Measurements from ENCODE around the gene SVOP. TPM values are rescaled to one million over a fixed set of nuclear protein-coding genes. Genes with fewer than 3 reads are reported as not detected.

Gene SVOP
- total and polyA plus RNA-seq, 2 of the 4 experiments (the other 2 are of a cell fraction): not detected

DNA sequence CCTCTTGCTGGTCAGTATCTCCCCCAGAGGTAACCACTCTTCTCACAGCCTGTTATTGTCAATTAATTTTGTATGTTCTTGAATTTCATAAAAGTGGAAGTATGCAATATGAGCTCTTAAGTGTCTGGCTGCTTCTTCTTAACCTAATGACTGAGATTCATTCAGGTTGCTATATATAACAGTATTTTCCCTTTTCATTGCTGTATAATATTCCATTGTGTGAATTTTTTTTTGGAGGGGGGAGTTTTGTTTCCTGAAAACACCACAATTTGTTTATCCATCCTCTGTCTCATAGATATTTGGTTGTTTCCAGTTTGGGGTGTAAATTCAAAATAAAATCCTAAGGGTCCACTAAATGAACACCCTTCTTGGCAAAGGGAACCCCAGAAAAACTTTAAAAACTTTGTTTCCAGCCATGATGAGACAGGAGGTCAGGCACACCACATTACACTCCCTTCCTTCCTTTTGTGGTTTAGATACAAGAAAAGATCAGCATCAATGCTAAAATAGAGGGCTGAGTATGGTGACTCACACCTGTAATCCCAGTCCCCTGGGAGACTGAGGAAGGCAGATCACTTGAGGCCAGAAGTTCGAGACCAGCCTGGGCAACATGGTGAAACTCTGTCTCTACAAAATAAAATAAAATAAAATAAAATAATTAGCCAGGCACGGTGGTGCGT lies 145.0 kb downstream of the SVOP start:
- Histone ChIP-seq H2BK120ac (ENCODE audit: low read depth, low read length) (no peak overlapping the region), H3K27ac (ENCODE audit: insufficient read depth, low read length) (no peak overlapping the region), H3K79me1 (ENCODE audit: low read depth in 1 of 2, low read length in 2 of 2) (no peaks in the 10 kb centered on the region), H2BK15ac (ENCODE audit: low read depth, low read length) (no peak overlapping the region), H3K23ac (ENCODE audit: low read depth, low read length) (no peak overlapping the region), H3K9me1 (ENCODE audit: insufficient read depth, low read length) (no peaks in the 10 kb centered on the region), H2AK5ac (ENCODE audit: low read depth, low read length) (no peak overlapping the region), H4K20me1 (ENCODE audit: insufficient read depth, low read length) (no peaks in the 10 kb centered on the region), H3K36me3 (ENCODE audit: control insufficient read depth, insufficient read depth, low read length) (no peaks in the 10 kb centered on the region), H3K14ac (replicated peaks; ENCODE audit: low read depth, low read length) (no peak overlapping the region), H2BK20ac (ENCODE audit: low read depth, low read length) (no peak overlapping the region), H3K9me3 (ENCODE audit: control insufficient read depth, insufficient read depth, low read length) (no peaks in the 10 kb centered on the region), H3K18ac (ENCODE audit: low read depth, low read length) (no peak overlapping the region), H3K4me3 (ENCODE audit: insufficient read depth, low read depth, low read length) (no peak overlapping the region), H3K4ac (ENCODE audit: low read depth, low read length) (no peak overlapping the region), H3K56ac (ENCODE audit: extremely low read depth, insufficient read depth, low read length) (no peak overlapping the region), H2BK5ac (ENCODE audit: low read depth, low read length, poor library complexity, severe bottlenecking) (no peak overlapping the region), H4K8ac (ENCODE audit: low read depth in 2 of 2, low read length in 2 of 2) (no peak overlapping the region), H2AK9ac (replicated peaks; ENCODE audit: low read depth, low read length, poor library complexity) (no peak overlapping the region), H4K5ac (ENCODE audit: low read depth, low read length) (no peak overlapping the region), H3K27me3 (ENCODE audit: control insufficient read depth, insufficient read depth, low read length) (peaks cover 6% of the 10 kb centered on the region; the same call in 1 of the 2 replicates), H3K4me2 (ENCODE audit: low read depth, low read length) (no peak overlapping the region), H4K91ac (ENCODE audit: insufficient read depth, low read depth, low read length) (no peak overlapping the region), H3K9ac (ENCODE audit: low read depth, low read length) (no peak overlapping the region), H2AFZ (replicated peaks; ENCODE audit: low read length, poor library complexity) (no peak overlapping the region), H3K4me1 (ENCODE audit: control insufficient read depth, insufficient read depth, low read length) (peaks cover 2% of the 10 kb centered on the region; the same call in 1 of the 2 replicates)
- TF ChIP-seq, protein P1, sequence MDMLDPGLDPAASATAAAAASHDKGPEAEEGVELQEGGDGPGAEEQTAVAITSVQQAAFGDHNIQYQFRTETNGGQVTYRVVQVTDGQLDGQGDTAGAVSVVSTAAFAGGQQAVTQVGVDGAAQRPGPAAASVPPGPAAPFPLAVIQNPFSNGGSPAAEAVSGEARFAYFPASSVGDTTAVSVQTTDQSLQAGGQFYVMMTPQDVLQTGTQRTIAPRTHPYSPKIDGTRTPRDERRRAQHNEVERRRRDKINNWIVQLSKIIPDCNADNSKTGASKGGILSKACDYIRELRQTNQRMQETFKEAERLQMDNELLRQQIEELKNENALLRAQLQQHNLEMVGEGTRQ (IDR thresholded peaks at IDR 0.05; ENCODE audit: low read depth, low read length): no peak
- TF ChIP-seq RAD21 (IDR thresholded peaks at IDR 0.05; ENCODE audit: low read length) (no peak), RCOR1 (IDR thresholded peaks at IDR 0.05; ENCODE audit: insufficient replicate concordance, low read length) (no peak), MAZ (IDR thresholded peaks at IDR 0.05; ENCODE audit: borderline replicate concordance, low read depth, low read length) (no peak)
- WGBS, 2 experiments (ENCODE audit: extremely low coverage in 2 of 2, insufficient read length in 1 of 2): no CpG with 5 or more reads among the region's 3 CpGs
- no peak for ATAC-seq (ENCODE audit: low read depth)
- intact Hi-C loops (cut with micrococcal nuclease) (no loop called here), dilution Hi-C loops (cut with HindIII; ENCODE audit: low sequenced_read_pairs, unreplicated experiment) (no loop called here), in situ Hi-C loops (cut with MboI; ENCODE audit: low sequenced_read_pairs) (no loop called here)
- no TSS peak for BruUV-seq (replicated peaks)
- ChIA-PET CTCF (no interaction called here), POLR2A (ENCODE audit: unreplicated experiment) (no interaction called here)
- DNase-seq: no peak
